ENCODE results near the gene CLDN10.

GRCh38 chr13:95540888-95541287 lies 11.6 kb upstream of the CLDN10 start:
- no peak for TF ChIP-seq POLR2A (IDR thresholded peaks at IDR 0.05; ENCODE audit: control extremely low read depth in 1 of 2, low read depth in 2 of 2, low read length in 2 of 2)
- TF ChIP-seq CHD2 (IDR thresholded peaks at IDR 0.05; ENCODE audit: low read length) = no peak
- no peak for TF ChIP-seq JUND (IDR thresholded peaks at IDR 0.05; ENCODE audit: low read length)
- TF ChIP-seq SP1 (IDR thresholded peaks at IDR 0.05; ENCODE audit: low read depth, low read length) = no peak
- TF ChIP-seq CTCF (IDR thresholded peaks at IDR 0.05; ENCODE audit: control extremely low read depth in 1 of 3, insufficient read depth in 1 of 3, low read depth in 1 of 3, low read length in 3 of 3) = no peak
